Effector memory CD4-positive, alpha-beta T cell (primary cell): ENCODE measurements around the gene MIS18BP1.

Experiments
- DNase-seq, 3 donors: peaks; one replicate each; pipeline ENCODE4 v3.0.0-alpha.2; 2020
- H3K27ac ChIP-seq: 2 replicates; pipeline ENCODE4 v1.7.0; 2013; ENCODE audit warnings: mild to moderate bottlenecking, low read length, moderate library complexity; ENCODE audit not compliant: insufficient read depth, poor library complexity, severe bottlenecking
- H3K27me3 ChIP-seq: replicated peaks from 2 replicates; pipeline ENCODE4 v1.7.0; 2013; ENCODE audit warnings: mild to moderate bottlenecking, low read length; ENCODE audit not compliant: insufficient read depth, control insufficient read depth, poor library complexity, severe bottlenecking
- H3K36me3 ChIP-seq: 2 replicates; pipeline ENCODE4 v1.7.0; 2013; ENCODE audit warnings: mild to moderate bottlenecking, low read length, moderate library complexity; ENCODE audit not compliant: control insufficient read depth, insufficient read depth
- H3K4me1 ChIP-seq: 2 replicates; pipeline ENCODE4 v1.7.0; 2013; ENCODE audit warnings: low read length, mild to moderate bottlenecking; ENCODE audit not compliant: control insufficient read depth, insufficient read depth, poor library complexity, severe bottlenecking
- H3K4me3 ChIP-seq: 2 replicates; pipeline ENCODE4 v1.7.0; 2013; ENCODE audit warnings: low read length, low read depth, mild to moderate bottlenecking; ENCODE audit not compliant: insufficient read depth, poor library complexity, severe bottlenecking
- H3K9me3 ChIP-seq: 2 replicates; pipeline ENCODE4 v1.7.0; 2013; ENCODE audit warnings: mild to moderate bottlenecking, low read length, moderate library complexity; ENCODE audit not compliant: control insufficient read depth

The MIS18BP1 gene

DNA sequence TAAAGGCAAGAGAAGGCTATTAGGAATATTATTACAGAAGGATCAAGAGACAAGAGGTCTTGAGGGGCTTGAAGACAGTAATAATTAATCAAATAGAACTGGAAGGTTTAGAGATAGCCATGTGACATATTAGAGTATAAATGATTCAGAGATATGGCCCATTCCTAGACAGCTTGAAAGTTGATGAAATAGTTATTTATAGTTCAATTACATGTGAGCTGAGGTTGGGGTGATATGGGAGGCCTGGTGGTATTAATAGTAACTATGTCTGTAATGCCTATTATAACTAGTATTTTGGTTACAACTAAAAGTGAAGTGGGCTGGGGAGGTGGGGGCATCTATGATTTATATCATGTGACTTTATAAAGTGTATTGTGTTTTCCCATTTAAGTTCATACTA lies 14.1 kb upstream of the MIS18BP1 start:
- no peak for DNase-seq
- H3K36me3 ChIP-seq, result no peaks in the 10 kb centered on the region

DNA sequence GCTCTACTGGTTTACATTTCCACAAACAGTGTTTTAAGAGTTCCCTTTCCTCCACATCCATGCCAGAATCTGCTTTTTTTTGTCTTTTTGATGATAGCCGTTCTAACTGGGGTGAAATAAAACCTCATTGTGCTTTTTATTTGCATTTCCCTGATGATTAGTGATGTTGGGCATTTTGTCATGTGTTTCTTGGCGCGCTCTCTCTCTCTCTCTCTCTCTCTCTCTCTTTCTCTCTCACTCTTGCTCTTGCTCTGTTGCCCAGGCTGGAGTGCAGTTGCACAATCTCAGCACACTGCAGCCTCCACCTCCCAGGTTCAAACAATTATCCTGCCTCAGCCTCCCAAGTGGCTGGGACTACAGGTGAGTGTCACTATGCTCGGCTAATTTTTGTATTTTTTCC lies 9.6 kb upstream of the MIS18BP1 start:
- DNase-seq, result no peak
- Histone ChIP-seq H3K4me1 (no peaks in the 10 kb centered on the region), H3K9me3 (peaks cover 11% of the 10 kb centered on the region), H3K27me3 (no peaks in the 10 kb centered on the region), H3K36me3 (no peaks in the 10 kb centered on the region), H3K4me3 (no peak overlapping the region), H3K27ac (no peak overlapping the region)

More for the DNA sequence above, 14.1 kb upstream of the MIS18BP1 start:
- Histone ChIP-seq H3K9me3 (no peaks in the 10 kb centered on the region), H3K27me3 (no peaks in the 10 kb centered on the region), H3K4me1 (no peaks in the 10 kb centered on the region), H3K27ac (no peak overlapping the region), H3K4me3 (no peak overlapping the region)

DNA sequence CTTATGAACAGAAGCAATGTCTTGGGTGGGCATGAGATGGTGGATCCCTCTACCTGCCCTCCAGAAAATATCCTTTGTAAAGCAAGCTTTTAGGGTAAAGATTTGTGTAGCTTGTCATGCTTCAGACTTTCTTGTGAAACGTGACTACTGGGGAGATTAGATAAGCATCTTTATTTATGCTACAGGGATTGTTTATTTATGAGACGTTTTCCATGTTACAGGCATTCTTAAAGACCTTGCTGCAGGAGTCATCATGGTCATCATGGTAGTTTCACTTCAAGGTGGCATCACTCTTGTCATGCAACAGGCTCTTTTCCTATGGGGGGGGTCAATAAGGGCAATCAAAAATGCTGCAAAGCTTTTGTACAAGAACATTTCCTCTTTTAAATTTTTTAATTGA lies 8.2 kb upstream of the MIS18BP1 start:
- DNase-seq, result no peak
- no peak overlapping the region for H3K27ac ChIP-seq
- peaks cover 12% of the 10 kb centered on the region for H3K9me3 ChIP-seq
- no peak overlapping the region for H3K4me3 ChIP-seq
- no peaks in the 10 kb centered on the region for H3K36me3 ChIP-seq
- H3K4me1 ChIP-seq, result no peaks in the 10 kb centered on the region
- H3K27me3 ChIP-seq, result no peaks in the 10 kb centered on the region

DNA sequence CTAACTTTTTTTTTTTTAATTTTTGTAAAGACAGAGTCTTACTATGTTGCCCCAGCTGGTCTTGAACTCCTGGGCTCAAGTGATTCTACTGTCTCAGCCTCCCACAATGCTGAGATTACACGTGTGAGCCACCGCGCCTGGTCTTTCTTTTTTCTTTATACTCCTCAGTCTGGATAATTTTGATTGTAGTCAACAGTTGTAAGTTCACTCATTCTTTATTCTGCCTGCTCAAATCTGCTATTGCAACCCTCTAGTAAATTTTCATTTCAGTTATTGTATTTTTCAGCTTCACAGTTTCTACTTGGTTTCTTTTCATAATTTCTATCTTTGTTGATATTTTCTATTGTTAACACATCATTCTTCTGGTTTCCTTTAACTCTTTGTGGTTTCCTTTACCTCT lies 5.8 kb upstream of the MIS18BP1 start:
- no peaks in the 10 kb centered on the region for H3K27me3 ChIP-seq
- no peak for DNase-seq
- H3K36me3 ChIP-seq, result no peaks in the 10 kb centered on the region
- no peak overlapping the region for H3K4me3 ChIP-seq
- H3K9me3 ChIP-seq, result peaks cover 12% of the 10 kb centered on the region
- H3K27ac ChIP-seq, result no peak overlapping the region
- no peaks in the 10 kb centered on the region for H3K4me1 ChIP-seq

DNA sequence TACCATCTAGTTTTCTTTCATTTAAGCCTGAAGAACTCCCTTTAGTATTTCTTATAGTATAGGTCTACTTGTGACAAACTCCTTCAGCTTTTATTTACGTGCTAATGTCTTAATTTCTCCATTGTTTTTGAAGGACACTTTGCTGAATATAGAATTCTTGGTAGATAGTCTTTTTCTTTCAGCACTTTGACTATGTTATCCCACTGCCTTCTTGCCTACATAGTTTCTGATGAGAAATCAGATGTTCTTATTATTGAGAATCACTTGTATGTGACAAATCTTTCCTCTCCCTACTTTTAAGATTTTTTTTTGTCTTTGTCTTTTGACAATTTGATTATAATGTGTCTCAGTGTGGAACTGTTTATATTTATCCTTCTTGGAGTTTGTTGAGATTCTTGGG lies 5.1 kb upstream of the MIS18BP1 start:
- no peak overlapping the region for H3K4me3 ChIP-seq
- H3K27ac ChIP-seq, result no peak overlapping the region
- DNase-seq, result no peak
- peaks cover 12% of the 10 kb centered on the region for H3K9me3 ChIP-seq
- H3K27me3 ChIP-seq, result no peaks in the 10 kb centered on the region
- H3K4me1 ChIP-seq, result no peaks in the 10 kb centered on the region
- no peaks in the 10 kb centered on the region for H3K36me3 ChIP-seq

DNA sequence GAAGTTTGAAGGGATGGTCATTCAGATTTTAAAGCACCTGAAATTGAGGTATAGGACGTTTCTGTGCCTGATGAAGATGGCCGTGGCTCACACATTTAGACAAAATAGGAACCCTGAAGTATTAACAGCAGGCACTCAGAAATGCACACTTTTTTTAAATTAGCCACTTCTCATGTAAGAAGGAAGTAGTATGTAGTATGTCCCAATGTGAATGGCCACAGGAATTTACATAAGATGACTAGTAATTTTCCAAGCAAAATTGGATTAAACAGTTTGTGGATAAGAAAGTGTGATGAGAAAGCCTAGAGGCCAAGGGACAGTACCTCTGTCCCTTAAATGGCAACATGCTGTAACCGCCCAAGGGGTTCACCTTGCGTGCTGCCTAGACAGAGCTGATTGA lies 1.8 kb upstream of the MIS18BP1 start:
- Histone ChIP-seq H3K27me3 (no peaks in the 10 kb centered on the region), H3K27ac (no peak overlapping the region), H3K9me3 (peaks cover 12% of the 10 kb centered on the region), H3K4me1 (peaks cover 8% of the 10 kb centered on the region), H3K36me3 (no peaks in the 10 kb centered on the region), H3K4me3 (no peak overlapping the region)
- no peak for DNase-seq

DNA sequence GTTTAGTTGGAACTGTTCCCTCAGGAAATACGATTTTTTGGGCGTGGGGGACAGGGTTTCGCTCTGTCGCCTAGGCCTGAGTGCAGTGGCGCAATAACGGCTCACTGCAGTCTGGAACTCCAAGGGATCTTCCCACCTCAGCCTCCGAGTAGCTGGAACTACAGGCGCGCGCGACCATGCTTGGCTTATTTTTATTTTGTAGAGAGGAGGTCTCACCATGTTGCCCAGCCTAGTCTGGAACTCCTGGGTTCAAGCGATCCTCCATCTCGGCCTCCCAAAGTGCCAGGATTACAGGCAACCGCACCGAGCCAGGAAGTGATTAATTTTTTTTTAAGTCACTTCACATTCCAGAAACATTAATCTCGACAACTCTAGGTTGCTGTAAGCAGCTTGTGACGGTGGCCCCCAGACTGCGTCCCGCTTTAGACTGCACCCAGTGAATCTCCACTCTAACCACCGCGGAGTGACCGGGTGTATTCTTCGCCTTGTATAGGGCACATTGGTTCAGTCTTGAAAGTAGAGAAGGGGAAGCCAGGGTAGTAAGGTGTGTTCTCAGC lies 830 bp upstream of the MIS18BP1 start:
- Histone ChIP-seq H3K4me3 (peak overlapping the region; percentile 78), H3K27ac (peak overlapping the region; percentile 80), H3K36me3 (no peaks in the 10 kb centered on the region), H3K27me3 (no peaks in the 10 kb centered on the region), H3K4me1 (peaks cover 8% of the 10 kb centered on the region), H3K9me3 (peaks cover 12% of the 10 kb centered on the region)
- no peak for DNase-seq

DNA sequence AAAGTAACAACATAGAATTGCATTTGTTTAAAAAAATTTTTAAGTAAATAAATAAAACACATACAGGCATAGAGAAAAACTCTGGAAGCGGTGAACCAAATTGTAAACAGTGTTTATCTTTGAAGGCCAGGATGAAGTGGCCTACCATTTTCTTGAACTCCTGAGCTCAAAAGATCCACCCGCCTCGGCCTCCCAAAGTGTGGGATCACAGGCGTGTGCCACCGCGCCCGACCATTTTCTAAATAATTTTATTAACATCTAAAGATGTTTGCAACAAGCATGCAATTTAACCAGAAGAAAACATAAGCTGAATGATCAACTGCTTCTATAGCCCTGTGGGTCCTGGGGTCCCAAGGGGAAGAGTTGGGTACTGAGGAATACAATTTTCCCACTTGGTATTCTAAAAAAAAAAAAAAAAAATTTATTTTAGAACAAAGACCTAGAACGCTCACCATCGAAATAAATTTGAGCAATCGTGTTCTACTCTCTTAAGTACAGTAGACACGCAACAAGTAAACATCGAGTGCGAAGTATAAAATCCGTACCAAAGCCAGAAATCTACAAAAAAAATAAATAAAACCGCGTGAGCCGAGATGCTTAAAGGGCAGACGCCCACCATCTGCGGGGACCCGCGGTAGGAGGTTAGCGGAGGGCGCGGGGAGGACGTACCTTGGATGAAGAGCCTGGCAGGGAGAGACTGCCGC lies 484 bp downstream of the MIS18BP1 start:
- H3K4me3 ChIP-seq, result peak overlapping the region; percentile 78
- DNase-seq, result no peak
- peak overlapping the region; percentile 80 for H3K27ac ChIP-seq
- no peaks in the 10 kb centered on the region for H3K27me3 ChIP-seq
- no peaks in the 10 kb centered on the region for H3K36me3 ChIP-seq
- peaks cover 8% of the 10 kb centered on the region for H3K4me1 ChIP-seq
- peaks cover under 1% of the 10 kb centered on the region for H3K9me3 ChIP-seq

DNA sequence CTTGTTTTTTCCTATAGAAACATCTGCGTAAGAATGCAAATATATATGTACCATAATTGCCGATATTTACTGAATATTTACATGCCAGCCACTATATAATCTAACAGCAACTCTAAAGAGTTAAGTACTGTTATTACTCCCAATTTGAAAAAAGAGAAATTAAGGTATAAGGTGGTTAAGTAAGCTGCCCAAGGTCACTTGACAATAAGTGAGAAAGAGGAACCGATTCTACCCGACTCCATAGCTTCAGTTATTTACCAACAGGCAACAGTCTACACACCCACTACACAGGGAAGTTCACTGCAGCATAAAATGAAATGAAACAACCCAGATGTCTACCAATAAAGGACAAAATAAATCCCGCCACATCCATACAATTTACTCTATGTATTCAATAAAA lies 1.1 kb downstream of the MIS18BP1 start:
- no peak for DNase-seq
- Histone ChIP-seq H3K36me3 (no peaks in the 10 kb centered on the region), H3K27me3 (no peaks in the 10 kb centered on the region), H3K27ac (no peak overlapping the region), H3K9me3 (no peaks in the 10 kb centered on the region), H3K4me1 (peaks cover 8% of the 10 kb centered on the region), H3K4me3 (peak overlapping the region; percentile 78)

DNA sequence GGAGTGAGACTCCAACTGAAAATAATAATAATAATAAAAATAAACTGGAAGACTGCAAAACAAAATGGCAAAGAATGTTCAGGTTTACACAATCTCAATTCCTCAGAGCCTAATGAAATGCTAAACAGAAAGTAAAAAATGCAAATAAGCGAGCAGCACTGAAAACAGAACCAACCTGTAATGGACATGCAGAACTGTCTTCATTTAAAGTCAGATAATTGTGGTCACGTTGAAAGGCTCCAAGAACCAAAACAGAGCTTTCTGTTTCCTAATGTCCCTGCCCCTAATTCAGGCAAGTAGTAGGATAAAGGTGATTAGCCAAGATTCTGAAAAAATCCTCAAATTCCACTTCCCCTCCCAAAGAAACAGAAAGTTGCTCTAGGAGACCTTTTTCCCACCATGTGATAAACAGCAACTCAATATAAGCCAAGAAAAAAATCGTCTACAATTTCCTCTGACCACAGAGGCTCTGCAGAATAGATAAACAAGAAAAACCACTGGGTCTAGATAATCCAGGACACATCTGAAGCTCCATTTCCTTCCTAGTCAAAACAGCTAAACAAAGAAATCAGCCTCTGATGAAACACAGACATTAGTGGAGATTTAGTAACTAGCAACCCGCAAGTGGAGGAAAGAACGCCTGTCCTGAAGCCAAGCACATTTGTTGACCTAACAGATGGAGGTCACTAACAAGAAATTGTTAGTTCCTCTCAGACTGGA lies 3.0 kb downstream of the MIS18BP1 start:
- H3K27me3 ChIP-seq, result no peaks in the 10 kb centered on the region
- H3K36me3 ChIP-seq, result no peaks in the 10 kb centered on the region
- peaks cover 8% of the 10 kb centered on the region for H3K4me1 ChIP-seq
- no peak for DNase-seq
- no peak overlapping the region for H3K27ac ChIP-seq
- no peaks in the 10 kb centered on the region for H3K9me3 ChIP-seq
- no peak overlapping the region for H3K4me3 ChIP-seq
